Gastrocnemius medialis (tissue), 4 donors: ENCODE data around the gene CERK.

Experiments used
- CTCF ChIP-seq, 5 experiments: fragments of 450-650 bp in 3 of 5; fragments of 200-600 bp in 2 of 5; sonication (generic) in 2 of 5; IDR thresholded peaks in 4 of 5; conservative IDR thresholded peaks in 1 of 5; 1 replicate in 4 of 5; 2 replicates in 1 of 5; pipeline ENCODE4 v1.5.1; 2016 to 2019; ENCODE audit warnings: antibody characterized with exemption in 5 of 5, mild to moderate bottlenecking in 3 of 5, moderate library complexity in 3 of 5
- POLR2A ChIP-seq, 2 donors: fragments of 450-650 bp; IDR thresholded peaks; one replicate each; pipeline ENCODE4 v1.6.1; 2017; ENCODE audit warnings: antibody characterized with exemption in 2 of 2, mild to moderate bottlenecking in 2 of 2, moderate library complexity in 2 of 2

- TF ChIP-seq CTCF (IDR thresholded peaks at IDR 0.05 in 4 of 5, conservative IDR thresholded peaks at IDR 0.05 in 1 of 5), result no peak
- no peak for TF ChIP-seq POLR2A (IDR thresholded peaks at IDR 0.05)
Observed at GRCh38 chr22:46752286-46752987, 14.4 kb upstream of the CERK start.
